Measurements from ENCODE around the gene DACT2. TPM values are rescaled to one million over a fixed set of nuclear protein-coding genes. Genes with fewer than 3 reads are reported as not detected.

The DACT2 gene
- total RNA-seq, 1 donor from 2014 or later, result 1.8 TPM

DNA sequence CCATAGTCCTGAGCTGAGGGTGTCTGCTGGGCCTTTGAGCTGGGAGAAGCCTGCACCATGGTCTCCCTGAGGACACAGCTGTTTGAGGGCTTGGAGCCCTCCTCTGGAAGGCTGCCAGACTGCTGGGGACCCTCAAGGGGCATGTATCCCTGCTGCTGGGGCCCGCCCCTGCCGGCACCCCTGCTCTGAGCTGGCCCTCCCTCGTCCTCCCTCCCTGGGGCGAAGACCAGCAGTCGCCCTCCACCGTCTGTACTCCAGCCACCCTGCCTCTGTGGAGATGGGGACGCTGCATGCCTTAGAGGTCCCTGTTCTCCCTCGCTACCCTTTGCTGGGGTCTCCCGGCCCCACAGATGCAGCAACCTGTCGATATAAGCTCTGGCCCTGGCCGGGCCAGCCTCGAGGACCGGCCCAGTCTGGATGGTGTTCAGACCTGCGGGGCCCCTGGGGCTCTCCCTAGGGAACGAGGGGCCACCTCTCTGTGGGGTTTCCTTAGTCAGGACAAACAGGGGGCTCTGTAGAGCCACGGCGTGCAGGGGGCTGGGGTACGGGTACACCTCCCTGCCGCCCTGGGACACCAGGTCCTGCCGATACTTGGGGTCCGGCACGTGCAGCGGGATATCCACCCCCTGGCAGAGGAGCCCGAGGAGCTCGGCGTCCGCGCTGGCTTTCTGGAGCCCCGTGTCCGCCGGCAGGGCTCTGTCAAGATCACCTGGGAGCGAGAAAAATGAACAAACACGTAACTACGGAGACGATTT, 11.0 kb downstream of the DACT2 start:
- Mint-ChIP-seq H3K27me3 (peaks cover 2% of the 10 kb centered on the region), H3K4me3 (no peak overlapping the region), H3K36me3 (ENCODE audit: low read depth) (no peaks in the 10 kb centered on the region), H3K4me1 (no peaks in the 10 kb centered on the region), H3K9me3 (no peaks in the 10 kb centered on the region), H3K27ac (no peak overlapping the region)
- intact Hi-C loops (cut with micrococcal nuclease), result no loop called here
- no peak for DNase-seq

DNA sequence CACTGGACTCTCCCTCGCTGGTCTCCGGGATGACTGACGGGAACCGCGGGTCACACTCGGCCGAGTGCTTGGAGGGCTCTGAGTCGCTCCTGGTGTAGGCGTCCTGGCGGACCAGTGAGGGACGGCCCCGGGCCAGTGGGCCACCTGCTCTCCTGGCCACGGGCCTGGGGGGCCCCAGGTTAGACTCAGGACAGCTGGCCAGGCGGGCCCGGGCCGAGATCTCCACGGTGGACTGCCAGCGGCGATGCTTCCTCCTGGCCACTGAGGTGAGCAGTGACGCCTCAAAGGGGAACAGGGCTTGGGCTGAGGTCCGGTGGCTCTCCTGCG, 11.9 kb downstream of the DACT2 start:
- H3K4me3 Mint-ChIP-seq, result no peak overlapping the region
- no peak overlapping the region for H3K27ac Mint-ChIP-seq

DNA sequence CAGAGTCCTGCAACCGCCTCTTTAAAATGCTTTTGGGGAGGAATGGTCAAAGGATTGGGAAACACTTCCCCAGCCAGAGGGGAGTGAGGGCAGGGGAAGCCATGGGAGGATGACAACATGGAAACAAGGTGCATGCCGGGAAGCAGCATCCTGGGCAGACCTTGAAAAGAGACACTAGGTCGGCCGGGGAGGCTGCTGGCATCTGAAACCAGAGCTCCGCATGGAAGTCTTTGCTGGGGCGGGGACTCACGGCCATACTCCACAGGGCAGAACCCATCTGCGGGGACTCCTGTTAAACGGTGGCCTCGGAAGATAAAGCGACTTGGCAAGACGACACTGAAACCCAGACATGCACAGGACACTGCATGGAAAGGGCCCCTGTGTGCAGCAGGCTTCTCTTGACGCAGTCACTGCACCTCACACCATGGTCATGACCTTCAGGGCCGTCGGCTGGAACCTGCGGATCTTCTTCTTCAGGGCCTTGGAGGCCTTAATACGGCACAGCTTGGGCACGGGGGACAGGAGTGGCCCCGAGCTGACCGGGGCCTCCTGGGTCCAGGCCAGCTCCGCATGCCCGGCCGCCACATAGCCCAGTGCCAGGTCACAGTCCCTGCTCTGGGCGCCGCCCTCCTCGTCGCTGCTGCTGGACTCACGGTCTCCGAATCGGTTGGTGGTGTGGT, 12.4 kb downstream of the DACT2 start:
- no peak for DNase-seq
- intact Hi-C loops (cut with micrococcal nuclease), result no loop called here
- Mint-ChIP-seq H3K36me3 (ENCODE audit: low read depth) (no peaks in the 10 kb centered on the region), H3K9me3 (no peaks in the 10 kb centered on the region), H3K4me1 (no peaks in the 10 kb centered on the region), H3K27me3 (peaks cover 2% of the 10 kb centered on the region), H3K4me3 (no peak overlapping the region), H3K27ac (no peak overlapping the region)

More for the DNA sequence above, 11.9 kb downstream of the DACT2 start:
- no peak for DNase-seq
- Mint-ChIP-seq H3K4me1 (no peaks in the 10 kb centered on the region), H3K9me3 (no peaks in the 10 kb centered on the region), H3K27me3 (peaks cover 2% of the 10 kb centered on the region), H3K36me3 (ENCODE audit: low read depth) (no peaks in the 10 kb centered on the region)
- intact Hi-C loops (cut with micrococcal nuclease), result no loop called here

DNA sequence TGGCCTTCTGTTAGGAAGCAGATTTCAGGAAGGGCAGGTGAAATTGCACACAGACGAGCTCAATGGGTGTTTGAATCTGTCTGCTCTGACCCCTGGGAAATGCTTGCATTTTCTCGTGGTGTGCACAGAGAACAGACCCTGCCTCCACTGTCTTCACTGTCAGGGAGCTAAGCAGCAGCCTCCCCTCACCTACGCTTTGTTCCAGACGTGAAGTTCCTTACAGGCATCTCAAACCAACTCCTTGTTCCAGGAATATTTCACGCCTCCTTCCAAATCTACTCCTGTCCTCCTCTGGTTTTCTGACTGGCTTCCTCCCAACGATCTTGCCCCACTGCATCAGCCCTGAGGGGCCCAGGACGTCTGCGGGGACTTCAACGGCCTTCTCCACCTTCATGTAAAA, 13.7 kb downstream of the DACT2 start:
- no peak overlapping the region for H3K4me3 Mint-ChIP-seq
- H3K27me3 Mint-ChIP-seq, result peaks cover 2% of the 10 kb centered on the region

DNA sequence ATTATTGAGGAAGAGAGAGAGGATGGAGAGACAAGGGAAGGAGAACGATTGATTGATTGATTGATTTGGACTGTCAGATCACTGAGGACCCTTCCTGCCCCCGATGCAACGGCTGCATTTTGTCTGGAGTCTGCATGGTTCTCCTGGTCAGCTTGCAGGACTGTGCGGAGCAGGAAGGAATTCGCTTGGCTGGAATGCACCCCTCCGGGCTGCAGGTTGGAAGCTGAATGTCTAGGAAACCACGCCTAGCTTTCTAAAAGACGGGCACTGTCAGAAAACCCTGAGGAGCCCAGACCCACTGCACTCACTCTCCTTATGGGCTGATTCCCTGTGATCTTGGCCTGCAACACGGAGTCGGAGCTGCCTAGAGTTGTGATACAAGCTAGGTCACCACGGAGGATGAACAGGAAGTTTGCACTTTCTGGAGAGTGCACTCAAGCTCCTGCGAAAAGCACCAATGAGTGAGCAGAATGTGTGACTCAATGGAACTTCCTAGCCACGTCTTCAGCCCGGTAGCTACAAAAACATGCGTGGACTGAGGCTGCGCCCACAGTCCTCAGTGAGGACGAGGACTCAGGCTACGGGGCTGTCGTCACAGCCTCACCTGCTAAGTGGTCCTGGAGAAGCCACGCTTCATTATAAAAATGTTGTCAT, 14.4 kb downstream of the DACT2 start:
- Mint-ChIP-seq H3K9me3 (no peaks in the 10 kb centered on the region), H3K27ac (no peak overlapping the region), H3K27me3 (peaks cover 2% of the 10 kb centered on the region), H3K4me3 (no peak overlapping the region), H3K4me1 (no peaks in the 10 kb centered on the region), H3K36me3 (ENCODE audit: low read depth) (no peaks in the 10 kb centered on the region)
- intact Hi-C loops (cut with micrococcal nuclease), result no loop called here
- no peak for DNase-seq

More for the DNA sequence above, 13.7 kb downstream of the DACT2 start:
- Mint-ChIP-seq H3K36me3 (ENCODE audit: low read depth) (no peaks in the 10 kb centered on the region), H3K4me1 (no peaks in the 10 kb centered on the region), H3K27ac (no peak overlapping the region), H3K9me3 (no peaks in the 10 kb centered on the region)
- intact Hi-C loops (cut with micrococcal nuclease), result no loop called here
- no peak for DNase-seq

DNA sequence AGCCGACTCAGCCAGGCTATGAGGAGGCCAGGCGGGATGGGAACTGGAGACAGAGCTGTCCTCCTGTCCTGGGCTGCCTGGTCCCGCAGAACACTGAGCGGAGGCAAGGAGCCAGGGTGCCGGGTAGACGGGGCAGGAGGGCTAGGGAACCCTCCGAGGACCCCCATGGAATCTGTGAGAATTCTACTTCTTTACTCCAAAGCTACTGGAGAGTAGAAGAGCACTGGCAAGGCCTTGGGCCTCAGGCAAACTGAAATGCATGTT, 14.9 kb downstream of the DACT2 start:
- H3K4me1 Mint-ChIP-seq, result no peaks in the 10 kb centered on the region
- no peak overlapping the region for H3K4me3 Mint-ChIP-seq
- intact Hi-C loops (cut with micrococcal nuclease), result no loop called here
- no peak overlapping the region for H3K27ac Mint-ChIP-seq
- H3K27me3 Mint-ChIP-seq, result peaks cover 2% of the 10 kb centered on the region
- no peaks in the 10 kb centered on the region for H3K9me3 Mint-ChIP-seq
- no peaks in the 10 kb centered on the region for H3K36me3 Mint-ChIP-seq (ENCODE audit: low read depth)
- no peak for DNase-seq

DNA sequence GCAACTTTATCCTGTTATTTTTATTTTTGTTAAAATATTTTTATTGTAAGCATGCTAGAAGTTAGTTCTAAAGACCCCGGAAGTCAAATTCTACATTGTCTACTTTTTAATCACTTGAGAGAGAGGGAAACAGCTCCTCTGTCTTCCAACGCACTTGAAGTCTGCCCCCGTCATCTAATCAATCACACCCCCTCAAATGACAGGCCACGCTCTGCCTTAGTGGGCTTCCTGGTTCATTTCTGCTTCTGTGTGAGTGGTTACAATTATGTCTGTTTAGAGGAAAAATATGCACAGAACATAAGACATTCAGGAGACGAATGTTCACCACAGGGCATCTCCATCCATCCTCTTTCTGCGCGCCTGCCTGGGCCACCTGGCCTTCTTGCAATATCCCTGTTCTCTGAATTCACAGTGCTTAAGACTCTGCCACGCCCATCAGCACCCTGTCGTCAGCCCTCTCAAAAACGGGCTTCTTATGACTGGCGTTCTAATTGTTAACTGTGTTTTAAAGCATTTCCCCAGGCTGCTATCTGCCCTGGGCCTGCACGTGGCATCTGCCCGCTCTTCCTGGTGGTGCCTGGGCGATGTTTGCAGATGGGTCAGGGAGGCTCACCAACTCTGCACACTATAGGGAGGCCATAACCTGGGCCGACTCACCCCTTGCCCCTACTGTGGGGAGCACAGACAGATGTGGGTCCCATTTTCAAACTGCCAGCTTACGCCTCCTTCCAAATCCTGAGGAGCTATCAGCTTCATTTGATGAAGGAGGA, 15.4 kb downstream of the DACT2 start:
- Mint-ChIP-seq H3K27me3 (peaks cover 2% of the 10 kb centered on the region), H3K27ac (no peak overlapping the region), H3K36me3 (ENCODE audit: low read depth) (no peaks in the 10 kb centered on the region), H3K9me3 (no peaks in the 10 kb centered on the region), H3K4me3 (no peak overlapping the region), H3K4me1 (no peaks in the 10 kb centered on the region)
- no peak for DNase-seq
- intact Hi-C loops (cut with micrococcal nuclease), result no loop called here

DNA sequence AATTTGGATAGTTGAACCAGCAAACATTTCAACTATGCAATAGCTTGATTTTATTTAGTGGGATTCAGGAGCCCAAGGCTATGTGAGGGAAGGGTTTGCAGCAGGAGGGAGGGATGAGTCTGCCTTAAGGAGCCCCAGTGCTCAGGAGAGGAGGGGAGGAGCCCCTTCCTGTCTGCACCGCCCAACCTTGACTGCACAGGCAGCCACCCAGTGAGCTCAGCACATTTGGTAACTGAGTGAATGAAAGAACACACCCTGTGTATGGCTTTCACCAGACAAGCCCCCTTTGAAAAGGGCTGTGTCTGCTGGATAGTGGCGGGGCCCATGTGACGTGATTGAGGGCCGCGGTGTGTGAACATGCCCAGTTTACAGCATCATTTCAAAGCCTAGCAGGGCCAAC, 17.0 kb downstream of the DACT2 start:
- Mint-ChIP-seq H3K27ac (no peak overlapping the region), H3K4me1 (no peaks in the 10 kb centered on the region)

DNA sequence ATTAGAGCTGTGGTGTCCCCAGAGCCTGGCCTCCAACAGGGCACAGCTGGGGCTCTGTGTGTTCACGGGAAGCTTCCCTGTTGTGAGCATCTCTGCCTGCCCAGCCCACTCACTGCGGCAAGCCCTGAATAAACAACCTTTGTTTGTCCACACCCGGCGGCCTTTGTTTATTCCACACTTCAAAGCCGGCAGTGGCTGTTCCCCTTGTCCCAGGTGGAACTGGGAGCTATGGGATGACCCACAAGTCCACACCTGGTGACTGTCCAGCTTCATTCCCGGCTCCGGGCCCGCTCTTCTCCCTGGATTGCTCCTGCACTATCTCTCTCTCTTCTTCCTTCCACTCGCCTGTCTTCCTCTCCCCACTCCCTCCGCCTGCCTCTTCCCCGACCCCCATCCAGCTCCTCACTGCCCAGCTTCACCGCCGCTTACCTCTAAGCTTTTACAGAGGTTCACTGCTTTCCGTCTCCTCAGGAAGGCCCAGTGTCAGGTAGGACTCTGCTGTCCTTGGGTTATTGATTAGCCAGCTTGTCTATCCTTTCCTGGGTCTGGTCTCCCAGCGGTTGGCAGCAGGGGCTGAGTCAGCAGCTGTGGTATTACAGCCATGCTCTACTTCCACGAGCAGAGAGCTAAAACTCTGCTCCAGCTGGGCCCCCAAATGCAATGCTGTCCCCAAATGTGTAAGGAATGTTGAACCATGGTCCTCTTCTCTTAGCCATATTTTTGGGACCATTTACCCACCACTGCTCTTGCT, 17.8 kb downstream of the DACT2 start:
- intact Hi-C loops (cut with micrococcal nuclease), result no loop called here
- Mint-ChIP-seq H3K27me3 (peaks cover 2% of the 10 kb centered on the region), H3K4me3 (no peak overlapping the region), H3K9me3 (no peaks in the 10 kb centered on the region), H3K36me3 (ENCODE audit: low read depth) (no peaks in the 10 kb centered on the region), H3K4me1 (no peaks in the 10 kb centered on the region), H3K27ac (no peak overlapping the region)
- no peak for DNase-seq

More for the DNA sequence above, 17.0 kb downstream of the DACT2 start:
- peaks cover 2% of the 10 kb centered on the region for H3K27me3 Mint-ChIP-seq
- no peak for DNase-seq
- no peak overlapping the region for H3K4me3 Mint-ChIP-seq
- H3K9me3 Mint-ChIP-seq, result no peaks in the 10 kb centered on the region
- no peaks in the 10 kb centered on the region for H3K36me3 Mint-ChIP-seq (ENCODE audit: low read depth)
- intact Hi-C loops (cut with micrococcal nuclease), result no loop called here

DNA sequence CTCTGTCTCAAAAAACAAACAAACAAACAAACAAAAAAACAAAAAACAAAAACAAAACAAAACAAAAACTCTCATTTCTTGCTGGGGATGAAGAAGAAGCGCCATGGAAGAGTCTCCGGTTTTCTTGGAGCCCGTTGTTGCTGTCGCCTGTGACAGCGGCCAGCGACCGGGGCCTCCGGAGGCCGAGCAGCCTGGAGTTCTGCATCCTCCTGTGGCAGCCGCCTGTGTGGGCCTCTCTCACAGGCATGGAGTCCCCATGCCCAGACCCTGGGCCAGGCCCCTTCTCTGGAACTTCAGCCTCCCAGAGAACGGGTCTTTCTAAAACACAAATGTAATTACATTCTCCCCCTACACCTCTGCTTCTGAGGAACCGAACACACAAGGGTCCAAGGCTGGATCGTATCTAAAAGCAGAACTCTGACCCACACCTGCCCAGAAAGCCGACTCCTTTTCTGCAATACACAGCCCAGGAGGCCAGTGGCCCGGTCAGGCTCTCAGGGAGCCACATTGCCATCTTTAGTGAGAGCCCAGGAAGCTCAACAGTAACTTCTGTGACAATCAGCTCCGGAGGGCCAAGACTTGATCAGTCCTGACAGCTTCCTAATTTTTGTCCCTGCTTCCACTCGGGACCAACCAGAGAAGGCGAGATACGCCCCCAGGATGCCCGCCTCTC, 18.5 kb downstream of the DACT2 start:
- intact Hi-C loops (cut with micrococcal nuclease), result no loop called here
- Mint-ChIP-seq H3K4me1 (no peaks in the 10 kb centered on the region), H3K27ac (no peak overlapping the region), H3K9me3 (no peaks in the 10 kb centered on the region), H3K36me3 (ENCODE audit: low read depth) (no peaks in the 10 kb centered on the region), H3K4me3 (no peak overlapping the region), H3K27me3 (peaks cover 2% of the 10 kb centered on the region)
- DNase-seq, result no peak

DNA sequence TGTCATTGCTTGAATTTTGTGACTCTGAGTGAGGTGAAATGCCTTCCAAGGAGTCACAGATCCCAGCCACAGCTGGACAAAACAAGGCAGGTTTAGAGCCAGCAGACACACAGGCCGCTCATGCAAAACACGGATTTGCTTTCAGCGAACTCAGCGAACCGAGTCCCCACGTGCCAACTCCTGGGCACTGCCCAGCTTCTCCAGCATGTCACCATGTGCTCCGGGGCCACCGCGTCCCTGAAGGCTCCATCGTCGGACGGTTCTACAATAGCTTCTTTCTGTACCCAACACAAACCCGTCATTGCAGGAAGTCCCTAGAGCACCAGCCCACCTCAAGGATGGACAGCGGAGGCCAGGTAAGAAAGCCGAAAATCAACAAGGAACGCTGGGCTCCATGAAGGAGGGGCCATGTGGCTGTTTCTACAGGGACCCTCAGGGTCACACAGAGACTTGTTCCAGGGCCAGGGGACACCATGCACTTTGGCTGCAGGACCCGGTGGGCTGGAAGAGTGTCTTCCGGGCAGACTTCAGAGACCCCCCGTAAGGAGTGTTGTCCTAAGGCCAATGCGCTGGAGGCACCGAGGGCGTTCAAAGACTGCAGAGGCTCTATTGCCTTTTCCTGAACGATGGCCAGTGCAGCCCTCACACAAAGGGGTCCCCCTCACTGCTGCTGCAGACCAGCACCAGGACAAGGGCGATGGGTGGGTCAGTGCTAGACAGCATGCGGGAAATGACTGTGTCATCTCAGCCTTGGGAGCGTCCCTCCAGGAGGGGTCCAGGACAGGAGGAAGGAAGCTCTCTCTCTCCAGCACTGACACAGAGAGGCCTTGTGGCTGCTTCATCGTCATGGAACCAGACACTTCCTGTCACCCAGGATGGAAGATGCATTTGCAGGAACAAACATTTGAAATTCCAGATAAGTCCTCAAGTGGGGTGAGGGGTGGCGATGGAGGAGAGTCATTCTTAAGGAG, 19.8 kb downstream of the DACT2 start:
- H3K9me3 Mint-ChIP-seq, result no peaks in the 10 kb centered on the region
- H3K27ac Mint-ChIP-seq, result no peak overlapping the region
- no peaks in the 10 kb centered on the region for H3K36me3 Mint-ChIP-seq (ENCODE audit: low read depth)
- no peak overlapping the region for H3K4me3 Mint-ChIP-seq
- peaks cover 2% of the 10 kb centered on the region for H3K27me3 Mint-ChIP-seq
- no peak for DNase-seq
- no peaks in the 10 kb centered on the region for H3K4me1 Mint-ChIP-seq
- intact Hi-C loops (cut with micrococcal nuclease), result no loop called here

DNA sequence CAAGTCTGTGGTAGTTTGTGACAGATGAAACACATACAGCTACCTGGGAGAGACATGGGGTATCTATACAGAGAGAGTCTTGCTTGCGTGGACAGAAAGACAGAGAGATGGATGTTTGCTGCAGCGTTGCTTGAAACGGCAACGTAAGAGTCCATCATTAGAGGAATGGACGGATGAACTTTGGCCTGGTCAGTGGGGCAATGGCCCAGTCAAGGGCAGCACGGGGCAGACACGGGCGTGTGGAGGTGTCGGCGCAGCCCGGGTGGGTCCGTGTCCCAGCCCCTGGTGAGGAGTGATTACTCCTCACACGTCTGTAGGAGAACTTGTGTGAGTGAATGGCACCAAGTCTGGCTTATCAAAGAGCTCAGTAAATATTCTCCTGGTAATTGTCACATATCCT, 21.9 kb downstream of the DACT2 start:
- H3K27me3 Mint-ChIP-seq, result no peaks in the 10 kb centered on the region
- H3K4me3 Mint-ChIP-seq, result no peak overlapping the region
- no peak overlapping the region for H3K27ac Mint-ChIP-seq
- no peaks in the 10 kb centered on the region for H3K9me3 Mint-ChIP-seq
- H3K4me1 Mint-ChIP-seq, result no peaks in the 10 kb centered on the region
- intact Hi-C loops (cut with micrococcal nuclease), result no loop called here
- DNase-seq, result no peak
- H3K36me3 Mint-ChIP-seq (ENCODE audit: low read depth), result no peaks in the 10 kb centered on the region

All from activated CD4-positive, alpha-beta T cell treated with anti-CD3 and anti-CD28 coated beads, Interleukin-2, amount 10 ng/mL, durations not matched to agents 24 days and 14 days (primary cell).